Measurements from ENCODE around the gene ADD2.

ADD2 gene, protein sequence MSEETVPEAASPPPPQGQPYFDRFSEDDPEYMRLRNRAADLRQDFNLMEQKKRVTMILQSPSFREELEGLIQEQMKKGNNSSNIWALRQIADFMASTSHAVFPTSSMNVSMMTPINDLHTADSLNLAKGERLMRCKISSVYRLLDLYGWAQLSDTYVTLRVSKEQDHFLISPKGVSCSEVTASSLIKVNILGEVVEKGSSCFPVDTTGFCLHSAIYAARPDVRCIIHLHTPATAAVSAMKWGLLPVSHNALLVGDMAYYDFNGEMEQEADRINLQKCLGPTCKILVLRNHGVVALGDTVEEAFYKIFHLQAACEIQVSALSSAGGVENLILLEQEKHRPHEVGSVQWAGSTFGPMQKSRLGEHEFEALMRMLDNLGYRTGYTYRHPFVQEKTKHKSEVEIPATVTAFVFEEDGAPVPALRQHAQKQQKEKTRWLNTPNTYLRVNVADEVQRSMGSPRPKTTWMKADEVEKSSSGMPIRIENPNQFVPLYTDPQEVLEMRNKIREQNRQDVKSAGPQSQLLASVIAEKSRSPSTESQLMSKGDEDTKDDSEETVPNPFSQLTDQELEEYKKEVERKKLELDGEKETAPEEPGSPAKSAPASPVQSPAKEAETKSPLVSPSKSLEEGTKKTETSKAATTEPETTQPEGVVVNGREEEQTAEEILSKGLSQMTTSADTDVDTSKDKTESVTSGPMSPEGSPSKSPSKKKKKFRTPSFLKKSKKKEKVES

DNA sequence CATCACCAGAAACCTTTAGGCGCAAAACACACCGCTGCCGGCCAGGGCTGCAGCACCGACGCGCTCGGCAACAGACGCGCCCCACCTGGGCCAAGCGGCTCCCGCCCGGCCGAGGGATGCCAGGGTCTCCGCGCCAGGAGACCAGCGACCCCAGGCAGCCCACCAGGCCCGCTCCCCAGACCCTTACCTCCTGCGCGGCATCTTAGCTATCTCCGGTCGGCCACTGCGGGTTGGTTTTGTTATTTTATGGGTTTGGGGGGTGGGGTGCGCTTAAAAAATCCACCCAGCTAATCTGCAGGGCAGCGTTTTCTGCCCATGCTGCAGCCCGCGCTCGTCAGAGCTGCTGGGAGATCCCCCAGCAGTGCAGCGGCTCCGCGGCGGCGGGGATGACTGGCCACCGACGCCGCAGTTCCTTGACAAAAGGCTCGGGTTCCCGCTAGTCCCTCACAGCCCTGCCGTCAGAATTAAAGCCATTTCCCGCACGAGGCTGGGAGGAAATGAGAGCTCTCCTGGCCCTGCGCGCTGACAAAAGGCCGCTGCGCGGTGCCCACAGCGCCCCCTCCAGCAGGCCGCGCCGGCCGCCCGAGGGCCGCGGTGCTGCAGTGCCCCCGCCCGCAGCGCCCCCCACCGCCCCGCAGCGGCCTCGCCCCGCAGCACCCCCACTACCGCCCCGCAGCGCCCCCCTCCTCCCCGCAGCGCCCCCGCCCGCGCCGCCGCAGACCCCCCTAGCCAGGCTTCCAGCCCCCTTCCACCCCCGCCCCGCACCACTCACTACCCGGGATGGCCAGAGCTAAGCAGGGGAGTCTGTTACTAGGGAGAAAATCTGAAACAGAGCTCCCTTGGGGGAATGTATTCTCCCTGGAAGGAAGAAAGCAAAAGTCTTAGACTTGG, at the start of gene ADD2:
Gene ADD2, minus strand, starts transcription at position 502 of the 891 bp plus-strand sequence. CDS start 61,792 bp downstream, outside the sequence.
- TF ChIP-seq, protein P1, sequence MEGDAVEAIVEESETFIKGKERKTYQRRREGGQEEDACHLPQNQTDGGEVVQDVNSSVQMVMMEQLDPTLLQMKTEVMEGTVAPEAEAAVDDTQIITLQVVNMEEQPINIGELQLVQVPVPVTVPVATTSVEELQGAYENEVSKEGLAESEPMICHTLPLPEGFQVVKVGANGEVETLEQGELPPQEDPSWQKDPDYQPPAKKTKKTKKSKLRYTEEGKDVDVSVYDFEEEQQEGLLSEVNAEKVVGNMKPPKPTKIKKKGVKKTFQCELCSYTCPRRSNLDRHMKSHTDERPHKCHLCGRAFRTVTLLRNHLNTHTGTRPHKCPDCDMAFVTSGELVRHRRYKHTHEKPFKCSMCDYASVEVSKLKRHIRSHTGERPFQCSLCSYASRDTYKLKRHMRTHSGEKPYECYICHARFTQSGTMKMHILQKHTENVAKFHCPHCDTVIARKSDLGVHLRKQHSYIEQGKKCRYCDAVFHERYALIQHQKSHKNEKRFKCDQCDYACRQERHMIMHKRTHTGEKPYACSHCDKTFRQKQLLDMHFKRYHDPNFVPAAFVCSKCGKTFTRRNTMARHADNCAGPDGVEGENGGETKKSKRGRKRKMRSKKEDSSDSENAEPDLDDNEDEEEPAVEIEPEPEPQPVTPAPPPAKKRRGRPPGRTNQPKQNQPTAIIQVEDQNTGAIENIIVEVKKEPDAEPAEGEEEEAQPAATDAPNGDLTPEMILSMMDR (IDR thresholded peaks at IDR 0.05; ENCODE audit: low read depth, low read length) = no peak; the same call in 1 of the 2 replicates
- DNase-seq (ENCODE audit: extremely low read depth, low read depth) = no peak

DNA sequence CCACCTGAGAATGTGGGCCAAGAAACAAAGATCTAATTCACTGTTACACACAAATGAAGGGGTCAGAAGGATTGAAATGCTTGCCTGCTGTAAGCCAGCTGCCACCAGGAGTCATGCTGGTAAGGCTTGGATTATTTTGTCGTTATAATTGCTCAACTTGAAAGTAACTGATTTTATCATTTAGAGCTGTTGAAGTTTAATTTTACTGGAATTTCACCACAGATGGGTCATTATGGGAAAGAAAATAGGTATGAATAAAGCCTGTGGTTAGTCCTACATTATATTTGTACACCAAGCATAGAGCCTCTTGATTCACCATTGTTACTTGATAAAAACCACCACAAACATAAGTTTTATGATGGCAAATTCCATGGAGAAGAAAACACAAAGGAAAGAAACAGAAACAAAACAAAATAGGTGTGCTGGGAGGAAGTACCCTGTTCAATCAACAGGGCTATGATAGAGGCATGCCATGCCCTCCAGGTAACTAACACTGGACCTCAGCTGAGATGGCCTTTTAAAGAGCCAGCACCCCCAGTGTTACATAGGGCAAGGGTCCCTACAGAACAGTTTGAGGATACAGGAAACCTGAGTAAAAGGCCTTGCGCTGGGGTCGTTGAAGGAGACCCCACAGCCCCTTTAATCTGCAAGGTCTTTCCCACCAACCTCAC, 49.4 kb upstream of the ADD2 start:
- no peak for DNase-seq (ENCODE audit: extremely low read depth, low read depth)
- TF ChIP-seq, protein P1 (IDR thresholded peaks at IDR 0.05; ENCODE audit: low read depth, low read length) = no peak

DNA sequence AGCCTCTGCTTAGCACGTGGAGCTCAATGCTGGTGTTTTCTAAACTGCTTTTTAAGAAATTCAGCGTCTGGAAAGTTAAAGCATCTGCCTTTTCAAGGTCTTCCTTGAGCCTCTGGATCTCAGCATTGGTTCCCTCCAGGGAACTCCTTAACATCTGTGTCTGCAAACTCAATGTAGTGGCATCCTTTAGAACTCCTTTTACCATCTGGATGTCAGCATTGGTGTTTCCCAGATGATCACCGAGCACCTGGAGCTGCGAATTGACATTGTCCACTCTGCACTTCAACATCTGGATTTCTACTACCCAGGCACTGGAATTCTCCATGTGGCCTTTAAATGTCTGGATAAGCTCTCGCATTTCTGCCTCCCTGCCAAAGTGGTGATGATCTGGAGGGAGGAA, 48.7 kb upstream of the ADD2 start:
- no peak for DNase-seq (ENCODE audit: extremely low read depth, low read depth)
- TF ChIP-seq, protein P1 (IDR thresholded peaks at IDR 0.05; ENCODE audit: low read depth, low read length) = no peak

DNA sequence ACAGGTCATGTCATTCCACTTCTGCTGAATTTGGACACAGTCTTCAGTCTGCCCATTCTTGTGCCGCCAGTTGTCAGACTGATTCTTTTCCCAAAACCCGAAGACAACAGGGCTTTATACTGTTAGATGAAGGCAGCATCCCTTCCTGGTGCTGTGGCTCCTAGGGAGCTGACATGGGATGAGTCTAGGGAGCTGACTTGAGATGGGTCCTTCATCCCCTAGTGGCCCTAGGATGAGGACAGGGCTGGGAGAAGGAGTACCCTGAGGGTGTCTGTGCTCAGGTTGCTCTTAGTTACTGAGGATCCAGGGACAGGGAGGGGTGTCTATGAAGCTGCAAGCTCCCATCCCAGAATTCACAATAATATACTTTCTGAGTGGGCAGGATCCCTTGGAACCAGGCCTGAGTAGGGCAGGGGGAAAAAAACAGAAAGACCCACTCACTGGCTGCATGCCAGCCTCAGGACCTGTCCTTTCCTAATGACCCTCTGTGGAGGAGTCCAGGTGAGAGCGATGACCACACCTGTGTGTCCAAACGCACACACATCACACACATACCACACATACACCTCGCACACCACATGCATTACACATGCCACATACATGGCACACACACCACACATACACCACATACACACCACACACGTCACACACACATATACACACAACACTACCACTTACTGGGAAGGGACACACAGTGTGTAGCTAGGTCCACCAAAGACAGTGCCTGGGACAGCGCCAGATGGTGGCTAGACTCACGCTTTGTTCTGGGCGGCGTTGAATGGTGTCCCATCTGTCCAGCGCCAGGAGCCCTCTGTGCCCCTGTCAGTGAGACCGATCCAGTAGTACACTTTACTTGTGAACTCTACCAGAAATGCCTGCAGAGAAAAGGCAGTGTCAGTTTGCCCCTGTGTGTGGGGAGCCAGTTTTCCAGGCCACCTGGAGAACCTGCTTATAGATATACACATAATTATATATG, 41.3 kb upstream of the ADD2 start:
- TF ChIP-seq, protein P1 (IDR thresholded peaks at IDR 0.05; ENCODE audit: low read depth, low read length) = no peak
- no peak for DNase-seq (ENCODE audit: extremely low read depth, low read depth)

DNA sequence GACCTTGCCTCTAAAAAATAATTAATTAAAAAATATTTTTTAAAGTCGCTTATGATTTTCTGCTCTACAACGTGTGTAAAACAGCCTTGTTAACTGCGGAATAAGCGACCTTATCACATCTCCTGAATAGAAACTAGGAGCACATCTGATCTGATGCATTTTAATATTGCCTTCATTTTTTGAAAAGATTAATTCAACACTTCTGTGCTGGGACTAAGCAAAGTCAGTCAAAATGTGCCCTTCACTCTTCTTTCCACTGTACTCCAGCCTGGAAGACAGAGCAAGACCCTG, 39.8 kb upstream of the ADD2 start:
- TF ChIP-seq, protein P1 (IDR thresholded peaks at IDR 0.05; ENCODE audit: low read depth, low read length) = no peak
- no peak for DNase-seq (ENCODE audit: extremely low read depth, low read depth)
